RPMI7951 (cell line): ENCODE data around the gene TEKT2. TPM values are rescaled to one million over a fixed set of nuclear protein-coding genes. Genes with fewer than 3 reads are reported as not detected.

Experiments
- DNase-seq: peaks from one replicate; pipeline ENCODE4 v3.0.0-alpha.2; 2012; ENCODE audit warnings: low read depth
- total RNA-seq: library from RNA; depleted of rRNA; stranded (reverse); fragments of >200 nt; shearing (Covaris generic); gene quantifications from 2 replicates; pipeline ENCODE4 v1.2.3, GENCODE V29; 2014; rRNA removed

The TEKT2 gene
- total RNA-seq, result 0.20 TPM in 1 of 2 replicates, not detected in the other

GRCh38 chr1:36083635-36084496, at the start of gene TEKT2:
TEKT2 (plus strand) TSS chr1:36084094; CDS start chr1:36084922, 828 bp downstream.
- peak; percentile 57 for DNase-seq

- peak; percentile 10 for DNase-seq
Observed at GRCh38 chr1:36034692-36035091, 49.2 kb upstream of the TEKT2 start.

DNA sequence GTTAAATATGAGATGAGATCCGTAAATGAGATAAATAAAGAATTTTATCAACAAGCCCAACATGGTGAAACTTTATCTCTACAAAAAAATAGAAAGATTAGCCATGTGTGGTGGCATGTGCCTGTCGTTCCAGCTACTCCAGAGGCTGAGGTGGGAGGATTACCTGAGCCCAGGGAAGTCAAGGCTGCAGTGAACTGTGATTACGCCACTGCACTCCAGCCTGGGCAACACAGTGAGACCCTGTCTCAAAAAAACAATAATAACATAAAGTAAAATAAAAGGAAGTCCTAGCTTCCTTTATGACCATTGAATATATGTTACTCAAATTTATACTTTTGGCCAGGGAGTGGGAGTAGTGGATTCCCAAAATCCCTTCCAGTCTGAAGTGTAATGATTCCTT, 48.7 kb upstream of the TEKT2 start:
- no peak for DNase-seq

DNA sequence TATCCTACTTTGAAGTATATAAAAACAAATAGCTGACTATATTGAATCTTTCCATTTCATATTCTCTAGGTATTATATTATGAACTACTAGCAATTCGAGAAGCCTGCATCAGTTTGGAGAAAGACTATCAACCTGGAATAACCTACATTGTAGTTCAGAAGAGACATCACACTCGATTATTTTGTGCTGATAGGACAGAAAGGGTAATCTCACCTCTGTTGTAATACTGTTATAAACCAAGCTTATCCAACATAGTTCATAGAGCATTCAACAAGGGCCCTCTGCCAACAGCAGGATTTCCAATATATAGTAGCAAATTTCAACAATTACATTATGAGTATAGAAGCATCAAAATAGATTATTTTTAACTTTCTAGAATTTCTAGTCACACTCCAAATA, 43.7 kb upstream of the TEKT2 start:
- no peak for DNase-seq

DNA sequence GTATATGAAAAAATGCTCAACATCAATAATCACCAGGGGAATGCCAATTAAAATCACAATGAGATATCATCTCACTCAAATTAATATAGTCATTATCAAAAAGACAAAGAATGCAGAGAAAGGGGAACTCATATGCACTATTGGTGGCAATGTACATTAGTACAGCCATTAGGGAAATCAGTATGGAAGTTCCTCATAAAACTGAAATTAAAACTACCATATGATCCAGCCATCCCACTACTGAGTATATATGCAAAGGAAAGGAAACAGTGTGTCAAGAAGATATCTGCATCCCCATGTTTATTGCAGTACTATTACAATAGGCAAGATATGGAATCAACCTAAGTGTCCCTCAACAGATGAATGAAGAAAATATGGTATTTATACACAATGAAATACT, 32.1 kb upstream of the TEKT2 start:
- no peak for DNase-seq

GRCh38 chr1:36053978-36054377, 29.9 kb upstream of the TEKT2 start:
- no peak for DNase-seq

DNA sequence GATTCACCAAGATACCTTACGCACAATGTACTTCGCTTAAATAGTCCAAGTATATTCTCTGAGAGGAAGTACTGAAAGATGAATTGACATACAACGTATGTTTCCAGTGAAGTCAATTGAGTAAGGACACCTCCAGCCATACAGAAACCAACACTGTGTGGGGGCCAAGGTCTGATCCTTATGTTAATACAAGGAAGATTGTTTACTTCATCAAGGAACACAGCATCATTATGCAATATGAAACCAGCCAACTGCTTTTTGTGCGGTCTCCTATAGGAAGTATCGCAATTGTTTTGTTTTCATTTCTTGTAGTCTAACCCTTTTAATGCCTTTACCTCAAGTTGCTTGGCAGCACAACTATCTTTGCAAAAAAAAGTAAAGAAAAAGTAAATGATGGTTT, 28.2 kb upstream of the TEKT2 start:
- DNase-seq, result no peak

DNA sequence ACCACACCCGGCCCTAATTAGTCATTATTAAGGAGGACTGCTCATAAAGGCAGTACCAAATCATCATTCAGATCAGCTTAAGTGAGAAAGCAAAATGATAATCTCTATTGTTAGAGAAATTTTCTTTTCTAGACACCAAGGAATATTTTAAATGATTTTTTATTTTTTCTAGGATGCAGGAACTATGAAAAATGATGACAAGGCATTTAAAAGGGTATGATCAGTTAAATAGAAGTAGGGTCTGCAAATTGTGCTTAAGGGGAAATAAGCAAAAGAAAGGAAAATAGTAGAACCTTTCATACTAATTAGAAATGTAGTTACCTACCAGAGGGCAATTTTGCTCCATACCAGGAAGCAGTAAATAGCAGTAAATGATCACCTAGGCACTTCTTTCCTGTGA, 21.6 kb upstream of the TEKT2 start:
- DNase-seq, result no peak

DNA sequence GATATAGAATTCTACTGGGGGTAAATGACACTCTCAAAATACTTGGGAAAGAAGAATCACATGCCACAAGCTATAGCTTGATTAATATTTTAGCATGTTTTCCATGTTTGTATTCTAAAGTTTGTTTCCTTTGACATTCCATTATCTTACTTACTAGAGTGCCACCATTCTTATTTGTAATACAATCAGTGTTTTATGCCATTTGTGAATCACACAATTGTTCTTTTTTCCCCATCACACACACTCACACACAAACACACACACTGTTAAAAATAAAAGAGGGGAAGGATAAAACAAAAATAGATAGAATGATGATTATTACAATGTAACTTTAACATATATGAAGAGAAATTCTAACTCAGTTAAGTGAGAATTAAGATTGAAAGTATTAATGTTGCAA, 16.0 kb upstream of the TEKT2 start:
- no peak for DNase-seq

- no peak for DNase-seq
Observed at GRCh38 chr1:36068866-36069265, 15.0 kb upstream of the TEKT2 start.

- DNase-seq, result no peak
Observed at GRCh38 chr1:36070349-36070748, 13.5 kb upstream of the TEKT2 start.

GRCh38 chr1:36076979-36077573, 6.8 kb upstream of the TEKT2 start:
- no peak for DNase-seq

GRCh38 chr1:36080236-36080635, 3.7 kb upstream of the TEKT2 start:
- DNase-seq, result no peak

DNA sequence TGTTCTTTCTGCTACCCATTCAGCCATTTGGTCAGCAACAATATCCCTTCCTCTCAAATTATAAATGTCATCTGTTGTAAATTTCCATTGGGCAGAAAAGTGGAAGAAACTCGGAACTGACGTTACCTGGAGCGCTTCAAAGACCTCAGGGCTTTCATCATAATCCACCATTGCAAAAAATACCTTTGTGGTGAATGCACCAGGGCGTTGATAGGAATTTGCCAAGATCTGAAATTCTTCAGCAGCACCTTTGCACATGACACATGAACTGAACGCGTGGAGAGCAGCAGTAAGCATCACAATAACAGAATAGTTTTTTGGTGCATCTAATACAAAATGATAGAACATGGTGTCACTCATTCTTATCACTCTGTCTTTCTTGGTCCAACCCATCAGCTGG, 3.1 kb upstream of the TEKT2 start:
- DNase-seq, result no peak

DNA sequence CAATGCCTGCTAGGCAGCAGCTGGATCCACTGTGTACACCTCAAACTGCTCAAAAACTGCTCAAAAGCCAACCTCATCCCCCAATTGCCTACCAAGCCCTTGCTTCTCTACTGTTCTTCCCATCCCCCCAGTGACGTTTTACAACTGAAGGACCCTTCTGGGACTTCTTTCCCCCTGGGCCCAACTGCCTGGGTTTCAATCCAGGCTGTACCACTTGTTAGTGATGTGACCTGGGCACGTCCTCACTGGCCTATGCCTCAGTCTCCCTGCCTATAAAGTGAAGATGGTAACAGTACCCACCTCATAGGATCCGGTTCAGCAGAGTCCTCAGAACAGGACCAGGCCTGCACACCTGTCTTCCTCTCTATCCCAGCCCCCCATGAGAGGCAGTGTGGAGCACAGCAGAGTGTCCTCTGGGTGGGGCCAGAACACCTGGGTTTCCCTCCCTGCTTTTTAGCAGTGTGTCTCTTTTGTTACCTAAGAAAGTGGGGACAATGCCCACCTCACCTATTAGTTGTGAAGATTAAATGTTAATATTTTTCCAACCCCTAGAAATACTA, 1.9 kb upstream of the TEKT2 start:
- no peak for DNase-seq

DNA sequence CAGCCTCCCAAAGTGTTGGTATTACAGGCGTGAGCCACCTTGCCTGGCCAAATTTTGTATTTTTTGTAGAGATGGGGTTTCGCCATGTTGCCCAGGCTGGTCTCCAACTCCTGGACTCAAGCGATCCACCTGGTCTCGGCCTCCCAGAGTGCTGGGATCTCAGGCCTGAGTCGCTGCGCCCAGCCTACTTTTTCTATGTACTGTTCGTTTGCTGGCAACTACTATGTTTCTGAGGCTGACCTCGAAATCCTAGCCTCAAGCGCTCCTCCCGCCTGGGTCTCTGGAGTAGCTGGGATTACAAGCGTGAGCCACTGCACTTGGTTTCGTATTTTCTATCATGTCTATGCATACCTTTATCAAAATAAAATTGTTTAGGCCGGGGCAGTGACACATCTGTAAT, 675 bp upstream of the TEKT2 start:
- no peak for DNase-seq

DNA sequence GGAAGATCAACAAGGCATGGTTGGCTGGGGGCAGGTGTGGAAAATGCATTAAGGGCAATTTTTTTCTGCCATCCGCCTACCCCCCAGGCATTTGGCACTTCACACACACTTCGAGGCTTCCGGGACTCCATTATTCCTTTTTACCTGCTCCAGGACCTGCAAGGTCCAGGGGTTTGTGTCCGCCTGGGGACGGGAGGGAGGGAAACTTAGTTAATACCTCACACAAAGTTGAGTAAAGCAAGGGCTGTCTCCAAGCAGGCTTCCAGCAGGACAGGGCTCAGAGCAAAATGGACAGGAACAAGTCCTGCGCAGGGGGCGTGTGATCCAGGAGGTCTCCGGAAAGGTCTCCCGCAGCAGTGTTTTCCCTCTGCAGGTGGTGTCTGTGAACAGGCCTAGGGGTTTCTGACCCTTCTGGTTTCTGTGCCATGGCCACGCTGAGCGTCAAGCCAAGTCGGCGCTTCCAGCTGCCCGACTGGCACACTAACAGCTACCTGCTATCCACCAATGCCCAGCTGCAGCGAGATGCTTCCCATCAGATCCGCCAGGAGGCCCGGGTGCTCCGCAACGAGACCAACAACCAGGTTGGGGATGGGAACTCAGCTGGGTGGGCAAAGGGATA, 712 bp downstream of the TEKT2 start:
- DNase-seq, result no peak

- DNase-seq, result no peak
Observed at GRCh38 chr1:36085126-36085525, 1.2 kb downstream of the TEKT2 start.

GRCh38 chr1:36085686-36086526, 2.0 kb downstream of the TEKT2 start:
- no peak for DNase-seq

DNA sequence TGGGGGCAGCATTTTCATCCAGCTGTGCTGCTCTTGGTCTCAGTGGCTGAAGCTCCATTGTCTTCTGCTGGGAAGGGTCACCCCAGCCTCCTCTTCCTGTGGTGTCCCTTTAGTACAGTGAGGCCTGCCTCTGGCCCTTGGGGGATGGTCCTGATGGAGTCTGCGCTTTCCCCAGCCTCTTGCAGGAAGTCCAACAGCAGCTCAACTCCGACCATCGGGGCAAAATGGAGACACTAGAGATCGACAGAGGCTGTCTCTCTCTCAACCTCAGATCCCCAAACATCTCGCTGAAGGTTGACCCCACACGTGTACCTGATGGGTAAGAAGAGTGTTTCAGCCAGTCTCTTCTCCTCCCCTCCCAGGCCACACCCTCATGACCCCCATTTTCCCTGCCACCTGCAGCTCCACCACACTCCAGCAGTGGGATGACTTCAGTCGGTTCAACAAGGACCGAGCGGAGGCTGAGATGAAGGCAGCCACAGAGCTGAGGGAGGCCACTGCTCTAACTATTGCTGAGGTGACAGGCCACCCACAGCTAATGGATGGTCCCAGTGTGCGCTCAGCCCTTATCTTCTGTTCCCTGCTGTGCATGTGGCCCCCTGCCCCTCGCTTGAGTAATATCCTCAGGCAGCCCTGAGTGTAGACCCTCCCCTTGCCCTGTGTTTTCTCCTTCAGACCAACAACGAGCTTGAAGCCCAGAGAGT, 2.8 kb downstream of the TEKT2 start:
- DNase-seq, result no peak
